ENCODE data around the gene ENTPD1.

DNA sequence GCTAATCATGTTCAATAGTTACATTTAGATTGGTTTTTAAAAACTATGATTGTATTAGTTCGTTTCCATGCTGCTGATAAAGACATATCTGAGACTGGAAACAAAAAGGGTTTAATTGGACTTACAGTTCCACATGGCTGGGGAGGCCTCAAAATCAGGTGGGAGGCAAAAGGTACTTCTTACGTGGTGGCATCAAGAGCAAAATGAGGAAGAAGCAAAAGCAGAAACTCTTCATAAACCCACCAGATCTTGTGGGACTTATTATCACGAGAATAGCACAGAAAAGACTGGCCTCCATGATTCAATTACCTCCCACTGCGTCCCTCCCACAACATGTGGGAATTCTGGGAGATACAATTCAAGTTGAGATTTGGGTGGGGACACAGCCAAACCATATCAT is 117.7 kb downstream of the ENTPD1 start:
- TF ChIP-seq CTCF (IDR thresholded peaks at IDR 0.05), result no peak
- no peak for TF ChIP-seq POLR2A (IDR thresholded peaks at IDR 0.05)

All from thyroid gland (tissue), 4 donors.